Measurements from ENCODE around the gene KCNK1. TPM values are rescaled to one million over a fixed set of nuclear protein-coding genes. Genes with fewer than 3 reads are reported as not detected.
A peak's percentile ranks its signal among the peaks of the same experiment; 100 is the strongest.

KCNK1 gene
- polyA plus RNA-seq, 2 of the 4 experiments (the other 2 are of a cell fraction) = 8.4 to 11.8 TPM

DNA sequence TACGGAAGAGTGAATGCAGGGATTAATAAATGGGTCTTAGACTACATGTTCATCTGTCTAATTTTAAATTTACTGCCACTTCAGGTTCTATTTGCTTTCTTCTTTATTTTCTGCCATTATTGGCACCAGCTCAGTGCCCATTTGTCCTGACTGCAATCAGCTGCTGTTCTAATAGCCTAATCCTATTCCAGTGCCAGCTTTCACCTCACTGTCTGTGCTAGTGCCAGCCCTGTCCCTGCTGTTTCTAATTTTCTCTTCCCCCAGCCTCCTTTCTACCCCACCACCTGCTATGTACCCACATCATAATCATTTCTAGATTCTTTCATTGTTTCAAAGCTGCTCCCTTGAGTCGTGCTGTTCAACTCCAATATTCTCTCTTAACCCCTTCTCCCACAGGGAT, 86.4 kb downstream of the KCNK1 start (continued):
- TF ChIP-seq ATOH8 (CRISPR knock-in tag; IDR thresholded peaks at IDR 0.05; ENCODE audit: low read depth) = no peak

DNA sequence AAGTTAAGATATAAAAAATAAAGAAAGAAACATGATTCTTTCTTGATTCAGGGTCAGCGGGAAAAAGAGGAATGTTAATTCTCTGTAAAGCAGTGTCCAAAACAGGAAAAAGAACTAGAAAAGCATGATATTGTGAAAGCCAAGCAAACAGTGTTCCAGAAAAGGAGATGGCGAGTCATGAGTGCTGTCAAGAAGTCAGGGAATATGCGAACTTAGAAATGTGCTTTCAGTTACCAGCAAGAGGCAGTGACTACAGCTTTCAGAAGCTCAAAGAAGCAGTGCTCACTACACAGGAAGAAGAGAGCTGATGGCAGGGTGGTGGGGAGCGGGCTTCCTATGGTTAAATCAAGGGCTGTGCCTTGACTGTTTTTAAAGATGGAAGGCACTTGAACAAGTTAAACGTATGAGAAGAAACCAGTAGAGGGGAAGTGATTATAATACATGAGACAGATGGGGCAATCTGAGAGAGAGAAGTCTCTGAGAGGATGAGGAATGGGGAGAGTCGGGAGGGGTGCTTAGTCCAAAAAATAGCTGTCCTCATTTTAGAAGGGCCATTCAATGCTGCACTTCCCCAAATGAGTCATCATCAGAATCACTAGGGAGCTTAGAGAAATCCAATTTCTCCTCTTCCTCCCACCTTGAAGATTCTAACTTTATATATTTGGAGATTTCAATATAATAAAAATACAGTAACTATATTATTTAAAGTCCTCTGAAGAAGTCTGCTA, 90.4 kb downstream of the KCNK1 start:
- WGBS (ENCODE audit: missing lambda C conversion rate) = 53% methylated on average over 6 of the region's 6 CpGs
- ATAC-seq = no peak
- peak in 1 of 2 experiments; percentile 40 for DNase-seq (ENCODE audit: low read depth in 1 of 2, low spot score in 1 of 2)
- peaks cover 36% of the 10 kb centered on the region for H3K4me1 ChIP-seq
- H3K9me3 ChIP-seq = no peaks in the 10 kb centered on the region
- CTCF ChIA-PET = interaction anchor here (0.7 to 1.7 kb wide), 2 partner anchors 11 to 14 kb away, joined by 3 to 4 read pairs; no protein-coding TSS in a partner anchor
- TF ChIP-seq FOSL2 (IDR thresholded peaks at IDR 0.05) = peak; percentile 16; the same call in 1 of the 2 replicates
- TF ChIP-seq FOSL2 (CRISPR knock-in tag; IDR thresholded peaks at IDR 0.05) = peak; percentile 4; the same call in 1 of the 2 replicates
- 0 out of 2 replicates have a peak, but pooled peaks have one; percentile 14 for TF ChIP-seq JUNB (IDR thresholded peaks at IDR 0.05)
- peak; percentile 25 to 48; a peak in 1 of 4 replicates for TF ChIP-seq CEBPB (IDR thresholded peaks at IDR 0.05)
- TF ChIP-seq EHMT2 (IDR thresholded peaks at IDR 0.05; ENCODE audit: low read depth) = no peak
- no peak for TF ChIP-seq HMGXB4 (CRISPR knock-in tag; IDR thresholded peaks at IDR 0.05; ENCODE audit: borderline replicate concordance)
- TF ChIP-seq NPAS2 (CRISPR knock-in tag; IDR thresholded peaks at IDR 0.05; ENCODE audit: borderline replicate concordance) = no peak
- POLR2A ChIA-PET = no interaction called here
- no peak overlapping the region for H3K4me3 ChIP-seq
- H3K4me2 ChIP-seq = peak overlapping the region; percentile 65
- peak; percentile 46 for FAIRE-seq
- peak overlapping the region; percentile 50 to 61; a peak in 3 of 6 replicates for H3K27ac ChIP-seq

- no peak for ATAC-seq
- no peak for DNase-seq (ENCODE audit: low read depth in 1 of 2, low spot score in 1 of 2)
- Histone ChIP-seq H3K4me3 (no peak overlapping the region), H3K9me3 (no peaks in the 10 kb centered on the region), H3K4me2 (peak overlapping the region; percentile 65), H3K27ac (peak overlapping the region in 1 of 2 experiments; percentile 61; a peak in 1 of 6 replicates), H3K4me1 (peaks cover 36% of the 10 kb centered on the region)
- WGBS (ENCODE audit: missing lambda C conversion rate) = 88% methylated on average over 3 of the region's 3 CpGs
- TF ChIP-seq, protein P1, sequence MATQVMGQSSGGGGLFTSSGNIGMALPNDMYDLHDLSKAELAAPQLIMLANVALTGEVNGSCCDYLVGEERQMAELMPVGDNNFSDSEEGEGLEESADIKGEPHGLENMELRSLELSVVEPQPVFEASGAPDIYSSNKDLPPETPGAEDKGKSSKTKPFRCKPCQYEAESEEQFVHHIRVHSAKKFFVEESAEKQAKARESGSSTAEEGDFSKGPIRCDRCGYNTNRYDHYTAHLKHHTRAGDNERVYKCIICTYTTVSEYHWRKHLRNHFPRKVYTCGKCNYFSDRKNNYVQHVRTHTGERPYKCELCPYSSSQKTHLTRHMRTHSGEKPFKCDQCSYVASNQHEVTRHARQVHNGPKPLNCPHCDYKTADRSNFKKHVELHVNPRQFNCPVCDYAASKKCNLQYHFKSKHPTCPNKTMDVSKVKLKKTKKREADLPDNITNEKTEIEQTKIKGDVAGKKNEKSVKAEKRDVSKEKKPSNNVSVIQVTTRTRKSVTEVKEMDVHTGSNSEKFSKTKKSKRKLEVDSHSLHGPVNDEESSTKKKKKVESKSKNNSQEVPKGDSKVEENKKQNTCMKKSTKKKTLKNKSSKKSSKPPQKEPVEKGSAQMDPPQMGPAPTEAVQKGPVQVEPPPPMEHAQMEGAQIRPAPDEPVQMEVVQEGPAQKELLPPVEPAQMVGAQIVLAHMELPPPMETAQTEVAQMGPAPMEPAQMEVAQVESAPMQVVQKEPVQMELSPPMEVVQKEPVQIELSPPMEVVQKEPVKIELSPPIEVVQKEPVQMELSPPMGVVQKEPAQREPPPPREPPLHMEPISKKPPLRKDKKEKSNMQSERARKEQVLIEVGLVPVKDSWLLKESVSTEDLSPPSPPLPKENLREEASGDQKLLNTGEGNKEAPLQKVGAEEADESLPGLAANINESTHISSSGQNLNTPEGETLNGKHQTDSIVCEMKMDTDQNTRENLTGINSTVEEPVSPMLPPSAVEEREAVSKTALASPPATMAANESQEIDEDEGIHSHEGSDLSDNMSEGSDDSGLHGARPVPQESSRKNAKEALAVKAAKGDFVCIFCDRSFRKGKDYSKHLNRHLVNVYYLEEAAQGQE (IDR thresholded peaks at IDR 0.05) = no peak
- TF ChIP-seq CHD2 (IDR thresholded peaks at IDR 0.05; ENCODE audit: low read length, partially characterized antibody) = no peak
- TF ChIP-seq MAFK (IDR thresholded peaks at IDR 0.05; ENCODE audit: partially characterized antibody) = peak; percentile 60
- no peak for TF ChIP-seq NPAS2 (CRISPR knock-in tag; IDR thresholded peaks at IDR 0.05; ENCODE audit: borderline replicate concordance)
- no peak for TF ChIP-seq FOXS1 (CRISPR knock-in tag; IDR thresholded peaks at IDR 0.05)
- CTCF ChIA-PET = interaction anchor here (0.7 to 1.7 kb wide), 2 partner anchors 12 to 420 kb away, joined by 3 to 4 read pairs; no protein-coding TSS in a partner anchor
- POLR2A ChIA-PET = no interaction called here
- FAIRE-seq = no peak
Measured at GRCh38 chr1:233704898-233705723, 91.2 kb downstream of the KCNK1 start.
